HFF-Myc (cell line): ENCODE data around the gene NDUFS8.

Experiments
- DNase-seq: peaks from one replicate; pipeline ENCODE4 v3.0.0-alpha.2; 2011; ENCODE audit warnings: low read depth; ENCODE audit errors: extremely low read depth
- H3K4me3 ChIP-seq: replicated peaks from 2 replicates; pipeline ENCODE4 v1.5.1; 2011; ENCODE audit warnings: low read depth, mild to moderate bottlenecking, control low read depth, low read length
- TF ChIP-seq, protein P1 (sequence below): IDR thresholded peaks from 2 replicates; pipeline ENCODE4 v1.5.1; 2012; ENCODE audit warnings: mild to moderate bottlenecking, low read depth, low read length, control low read depth; ENCODE audit errors: missing control alignments

NDUFS8 gene

DNA sequence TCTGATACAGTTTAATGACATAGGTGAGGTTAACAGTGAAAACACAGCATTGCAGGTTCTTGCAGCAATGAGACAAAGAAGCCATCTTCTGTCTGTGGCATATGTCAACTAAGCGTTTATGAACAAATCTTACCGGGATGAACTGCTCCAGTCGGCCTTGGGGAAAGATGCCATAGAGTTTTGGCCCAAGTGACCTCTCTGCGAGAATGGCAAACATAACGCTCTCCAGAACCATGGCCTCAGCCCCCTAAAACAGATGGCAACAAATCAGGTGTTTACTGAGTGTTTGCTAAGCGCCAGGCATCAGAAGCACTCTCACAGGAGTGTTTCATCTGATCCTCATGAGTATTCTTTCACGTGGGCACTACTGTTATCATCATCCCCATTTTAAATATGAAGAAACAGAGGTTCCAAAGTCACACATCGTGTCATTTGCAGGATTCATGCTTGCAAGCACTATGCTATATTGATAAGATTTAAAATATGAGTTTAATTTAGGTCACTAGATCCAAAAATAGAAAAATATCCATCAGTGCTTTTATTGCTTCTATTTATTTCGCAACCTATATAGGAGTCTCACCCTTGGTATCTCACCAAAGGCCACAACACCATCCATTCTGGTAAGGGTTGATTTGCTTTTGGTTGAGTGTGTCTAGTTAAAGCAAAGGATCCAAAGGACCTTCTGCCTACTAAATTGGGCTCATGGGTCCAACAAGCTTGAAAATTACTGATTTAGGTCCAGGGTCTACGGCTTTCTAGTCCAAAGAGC lies 44.3 kb downstream of the NDUFS8 start:
- no peak overlapping the region for H3K4me3 ChIP-seq
- no peak for DNase-seq
- TF ChIP-seq, protein P1, sequence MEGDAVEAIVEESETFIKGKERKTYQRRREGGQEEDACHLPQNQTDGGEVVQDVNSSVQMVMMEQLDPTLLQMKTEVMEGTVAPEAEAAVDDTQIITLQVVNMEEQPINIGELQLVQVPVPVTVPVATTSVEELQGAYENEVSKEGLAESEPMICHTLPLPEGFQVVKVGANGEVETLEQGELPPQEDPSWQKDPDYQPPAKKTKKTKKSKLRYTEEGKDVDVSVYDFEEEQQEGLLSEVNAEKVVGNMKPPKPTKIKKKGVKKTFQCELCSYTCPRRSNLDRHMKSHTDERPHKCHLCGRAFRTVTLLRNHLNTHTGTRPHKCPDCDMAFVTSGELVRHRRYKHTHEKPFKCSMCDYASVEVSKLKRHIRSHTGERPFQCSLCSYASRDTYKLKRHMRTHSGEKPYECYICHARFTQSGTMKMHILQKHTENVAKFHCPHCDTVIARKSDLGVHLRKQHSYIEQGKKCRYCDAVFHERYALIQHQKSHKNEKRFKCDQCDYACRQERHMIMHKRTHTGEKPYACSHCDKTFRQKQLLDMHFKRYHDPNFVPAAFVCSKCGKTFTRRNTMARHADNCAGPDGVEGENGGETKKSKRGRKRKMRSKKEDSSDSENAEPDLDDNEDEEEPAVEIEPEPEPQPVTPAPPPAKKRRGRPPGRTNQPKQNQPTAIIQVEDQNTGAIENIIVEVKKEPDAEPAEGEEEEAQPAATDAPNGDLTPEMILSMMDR: no peak

DNA sequence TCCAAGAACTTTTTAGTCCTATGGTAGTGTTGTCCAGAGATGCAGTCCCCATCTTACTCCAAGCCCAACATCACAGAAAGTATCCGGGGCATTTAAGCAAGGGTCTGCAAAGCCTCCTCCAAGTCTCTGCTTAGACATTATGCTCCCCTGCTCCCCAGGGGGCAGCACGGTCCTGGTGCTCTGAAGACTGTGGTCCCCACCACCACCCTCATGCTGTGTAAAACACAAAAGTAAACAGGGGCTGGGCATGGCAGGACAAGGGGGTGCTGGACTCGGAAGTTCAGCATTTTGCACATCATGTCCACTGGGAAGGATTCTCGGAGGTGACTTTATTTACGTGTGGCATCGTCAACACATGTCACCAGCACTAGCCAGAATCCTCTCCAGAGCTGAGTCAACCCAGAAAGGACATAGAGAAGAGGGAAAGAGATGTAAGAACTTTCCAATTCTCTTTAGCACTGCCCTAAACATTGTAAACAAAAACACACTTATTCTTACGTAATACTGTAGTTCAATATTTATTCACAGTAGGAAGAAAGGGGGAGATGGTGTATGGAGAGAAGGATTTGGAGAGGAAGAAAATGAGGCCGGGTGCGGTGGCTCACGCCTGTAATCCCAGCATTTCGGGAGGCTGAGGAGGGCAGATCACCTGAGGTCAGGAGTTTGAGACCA lies 46.0 kb downstream of the NDUFS8 start:
- TF ChIP-seq, protein P1: peak; percentile 27
- DNase-seq: no peak
- H3K4me3 ChIP-seq: no peak overlapping the region

DNA sequence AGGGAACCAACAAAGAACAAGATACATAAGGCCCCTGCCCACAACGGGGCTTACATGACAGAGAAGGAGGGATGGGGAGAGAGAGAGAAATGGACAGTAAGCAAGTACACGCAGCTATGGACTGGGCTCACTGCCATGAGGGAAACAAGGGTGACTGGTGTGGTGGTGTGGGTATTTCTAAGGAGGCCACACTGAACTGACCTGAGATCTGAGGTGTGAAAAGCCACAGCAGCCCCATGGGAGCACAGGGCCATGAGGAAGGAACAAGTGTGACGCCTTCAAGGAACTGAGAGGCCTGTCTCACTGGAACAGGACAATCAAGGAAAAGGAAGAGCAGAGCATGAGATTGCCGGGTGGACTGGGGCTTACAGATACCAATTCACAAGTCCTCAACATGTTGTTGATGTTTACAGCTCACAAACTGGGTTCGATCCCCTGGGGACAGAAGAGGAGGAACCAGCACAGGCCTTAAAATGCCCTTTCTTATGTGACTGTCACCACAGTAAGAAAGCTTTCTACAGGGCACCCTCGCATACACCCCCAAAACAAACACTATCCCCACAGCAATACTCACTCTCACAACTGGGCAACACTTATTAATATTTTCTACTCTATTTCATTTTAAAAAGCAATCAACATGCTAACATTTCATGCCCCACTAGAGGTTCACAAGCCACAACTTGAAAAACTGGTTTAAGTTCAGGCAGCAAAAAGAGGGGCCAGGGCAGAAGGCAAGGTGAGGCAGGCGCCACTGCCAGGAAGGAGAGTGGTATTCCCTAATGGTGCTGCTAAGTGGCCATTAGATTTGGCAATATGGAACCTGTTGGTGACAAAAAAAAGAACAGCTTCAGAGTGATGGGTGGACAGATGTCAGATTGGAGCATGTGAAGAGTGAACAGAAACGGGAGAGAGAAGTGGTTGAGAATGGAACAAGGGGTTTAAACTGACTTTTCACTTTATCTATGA lies 47.4 kb downstream of the NDUFS8 start:
- no peak overlapping the region for H3K4me3 ChIP-seq
- TF ChIP-seq, protein P1: no peak
- DNase-seq: no peak

DNA sequence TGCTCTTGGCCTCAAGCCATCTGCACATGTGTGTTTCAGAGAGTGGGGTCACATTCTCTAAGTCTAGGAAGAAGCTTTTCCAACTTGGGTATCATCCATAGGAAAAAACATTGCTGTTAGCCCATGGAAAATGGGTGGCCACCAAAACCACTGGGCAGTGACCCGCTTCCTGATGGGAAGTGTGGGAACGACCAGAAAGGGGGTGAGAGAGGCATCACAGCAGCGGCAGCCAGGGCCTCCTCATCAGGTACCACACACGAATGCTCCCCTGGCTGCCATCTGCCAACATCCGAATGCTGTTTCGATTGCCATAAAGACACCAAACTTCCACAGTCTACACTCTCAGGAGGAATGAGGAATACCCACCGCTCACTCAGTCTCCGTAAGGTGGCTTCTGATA lies 50.4 kb downstream of the NDUFS8 start:
- TF ChIP-seq, protein P1: no peak
- DNase-seq: no peak
- no peak overlapping the region for H3K4me3 ChIP-seq

- no peak for DNase-seq
- no peak overlapping the region for H3K4me3 ChIP-seq
- TF ChIP-seq, protein P1: no peak
Observed at GRCh38 chr11:68081691-68082090, 51.2 kb downstream of the NDUFS8 start.

DNA sequence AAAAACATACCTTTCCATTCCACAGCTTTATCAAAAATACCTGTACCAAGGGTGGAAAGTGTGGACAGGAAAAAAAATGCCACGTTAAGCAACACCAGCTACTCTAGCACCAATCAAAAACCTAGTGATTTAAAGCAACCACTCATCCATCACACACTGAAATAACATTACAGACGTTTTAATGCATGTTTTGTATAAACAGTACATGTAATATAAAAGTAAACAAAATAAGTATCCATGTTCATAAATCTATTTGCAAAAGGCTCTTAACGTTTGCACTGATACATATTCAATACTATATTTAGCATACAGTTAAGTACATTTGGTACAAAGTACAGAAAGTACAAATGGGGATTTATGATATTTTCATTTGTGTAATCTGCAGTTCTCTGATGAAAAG lies 52.0 kb downstream of the NDUFS8 start:
- no peak for DNase-seq
- TF ChIP-seq, protein P1: no peak
- no peak overlapping the region for H3K4me3 ChIP-seq
